NCI-H2196 treated with DMSO at 0.1 percent for 48 hours (cell line): ENCODE measurements around the gene ACTA2.

ENCODE experiments used
- DNase-seq: peaks from one replicate; lab custom pipeline; 2025; ENCODE audit not compliant: unreplicated experiment; lab: John Stamatoyannopoulos, UW

Gene ACTA2

GRCh38 chr10:88981435-88981834 is 28.9 kb upstream of the ACTA2 start:
- no peak for DNase-seq

- DNase-seq = no peak
Observed at GRCh38 chr10:88980800-88981199, 28.2 kb upstream of the ACTA2 start.

GRCh38 chr10:88980247-88980646 is 27.7 kb upstream of the ACTA2 start:
- DNase-seq = no peak

- DNase-seq = no peak
Observed at GRCh38 chr10:88979603-88980002, 27.0 kb upstream of the ACTA2 start.

GRCh38 chr10:88979153-88979562 is 26.6 kb upstream of the ACTA2 start:
- DNase-seq = no peak

- no peak for DNase-seq
Observed at GRCh38 chr10:88978463-88978862, 25.9 kb upstream of the ACTA2 start.

GRCh38 chr10:88975377-88975720 is 22.8 kb upstream of the ACTA2 start:
- no peak for DNase-seq

- DNase-seq = no peak
Observed at GRCh38 chr10:88974446-88975376, 22.1 kb upstream of the ACTA2 start.

GRCh38 chr10:88974012-88974411 is 21.4 kb upstream of the ACTA2 start:
- no peak for DNase-seq

GRCh38 chr10:88971221-88972061 is 18.9 kb upstream of the ACTA2 start:
- DNase-seq = no peak

GRCh38 chr10:88968391-88968790 is 15.8 kb upstream of the ACTA2 start:
- DNase-seq = no peak

GRCh38 chr10:88966797-88967196 is 14.2 kb upstream of the ACTA2 start:
- DNase-seq = no peak

- DNase-seq = no peak
Observed at GRCh38 chr10:88964869-88965415, 12.4 kb upstream of the ACTA2 start.

GRCh38 chr10:88964360-88964759 is 11.8 kb upstream of the ACTA2 start:
- no peak for DNase-seq

- DNase-seq = no peak
Observed at GRCh38 chr10:88963318-88963717, 10.7 kb upstream of the ACTA2 start.

GRCh38 chr10:88962336-88962735 is 9.8 kb upstream of the ACTA2 start:
- no peak for DNase-seq

- no peak for DNase-seq
Observed at GRCh38 chr10:88961266-88961665, 8.7 kb upstream of the ACTA2 start.

GRCh38 chr10:88960802-88961201 is 8.2 kb upstream of the ACTA2 start:
- no peak for DNase-seq

- DNase-seq = no peak
Observed at GRCh38 chr10:88958721-88959120, 6.1 kb upstream of the ACTA2 start.

GRCh38 chr10:88957381-88957780 is 4.8 kb upstream of the ACTA2 start:
- no peak for DNase-seq

GRCh38 chr10:88954458-88955083 is 2.0 kb upstream of the ACTA2 start:
- no peak for DNase-seq
